Tibial nerve (tissue), 4 donors: ENCODE data around the gene ADK.

Source experiments
- EP300 ChIP-seq, 2 donors: sonication (generic); formaldehyde crosslinking; IDR thresholded peaks; one replicate each; pipeline ENCODE4 v1.6.1; 2017; ENCODE audit warnings: antibody characterized with exemption in 2 of 2, mild to moderate bottlenecking in 1 of 2
- POLR2A ChIP-seq, 2 donors: fragments of 450-650 bp; IDR thresholded peaks; one replicate each; pipeline ENCODE4 v1.6.1; 2017; ENCODE audit warnings: antibody characterized with exemption in 2 of 2, mild to moderate bottlenecking in 2 of 2, moderate library complexity in 2 of 2
- TF ChIP-seq, protein P1 (sequence below), 5 experiments: fragments of 200-600 bp in 3 of 5; fragments of 450-650 bp in 2 of 5; sonication (generic) in 3 of 5; IDR thresholded peaks; one replicate each; pipeline ENCODE4 v1.5.1; 2016 to 2019; ENCODE audit warnings: antibody characterized with exemption in 5 of 5, mild to moderate bottlenecking in 3 of 5, moderate library complexity in 2 of 5

DNA sequence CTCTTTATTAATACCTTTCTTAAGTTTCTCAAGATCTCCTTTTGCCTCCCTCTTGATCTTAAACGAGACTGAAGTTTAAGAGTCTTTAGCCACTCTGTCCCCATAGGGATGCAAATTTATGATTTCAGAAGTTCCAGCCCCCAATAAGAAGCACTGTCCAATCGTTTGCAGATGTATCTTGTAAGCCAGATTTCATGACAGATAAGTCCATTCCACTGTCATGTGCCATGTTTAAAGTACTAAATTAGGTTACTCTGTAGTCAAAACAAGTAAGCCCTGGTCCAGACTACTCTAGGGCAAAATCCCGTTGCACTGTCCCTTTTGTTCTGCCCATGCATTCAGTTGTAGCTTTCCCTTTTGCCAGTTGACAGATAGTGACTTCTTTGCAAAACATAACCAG lies 518.2 kb downstream of the ADK start:
- TF ChIP-seq, protein P1, sequence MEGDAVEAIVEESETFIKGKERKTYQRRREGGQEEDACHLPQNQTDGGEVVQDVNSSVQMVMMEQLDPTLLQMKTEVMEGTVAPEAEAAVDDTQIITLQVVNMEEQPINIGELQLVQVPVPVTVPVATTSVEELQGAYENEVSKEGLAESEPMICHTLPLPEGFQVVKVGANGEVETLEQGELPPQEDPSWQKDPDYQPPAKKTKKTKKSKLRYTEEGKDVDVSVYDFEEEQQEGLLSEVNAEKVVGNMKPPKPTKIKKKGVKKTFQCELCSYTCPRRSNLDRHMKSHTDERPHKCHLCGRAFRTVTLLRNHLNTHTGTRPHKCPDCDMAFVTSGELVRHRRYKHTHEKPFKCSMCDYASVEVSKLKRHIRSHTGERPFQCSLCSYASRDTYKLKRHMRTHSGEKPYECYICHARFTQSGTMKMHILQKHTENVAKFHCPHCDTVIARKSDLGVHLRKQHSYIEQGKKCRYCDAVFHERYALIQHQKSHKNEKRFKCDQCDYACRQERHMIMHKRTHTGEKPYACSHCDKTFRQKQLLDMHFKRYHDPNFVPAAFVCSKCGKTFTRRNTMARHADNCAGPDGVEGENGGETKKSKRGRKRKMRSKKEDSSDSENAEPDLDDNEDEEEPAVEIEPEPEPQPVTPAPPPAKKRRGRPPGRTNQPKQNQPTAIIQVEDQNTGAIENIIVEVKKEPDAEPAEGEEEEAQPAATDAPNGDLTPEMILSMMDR (IDR thresholded peaks at IDR 0.05) = no peak
- no peak for TF ChIP-seq POLR2A (IDR thresholded peaks at IDR 0.05)
- TF ChIP-seq EP300 (IDR thresholded peaks at IDR 0.05) = no peak
